ENCODE results near the gene GGA2. TPM values are rescaled to one million over a fixed set of nuclear protein-coding genes. Genes with fewer than 3 reads are reported as not detected.

GGA2 gene
- total RNA-seq, 4 donors from 2014 or later: 44.1 to 117 (median 53.4) TPM

DNA sequence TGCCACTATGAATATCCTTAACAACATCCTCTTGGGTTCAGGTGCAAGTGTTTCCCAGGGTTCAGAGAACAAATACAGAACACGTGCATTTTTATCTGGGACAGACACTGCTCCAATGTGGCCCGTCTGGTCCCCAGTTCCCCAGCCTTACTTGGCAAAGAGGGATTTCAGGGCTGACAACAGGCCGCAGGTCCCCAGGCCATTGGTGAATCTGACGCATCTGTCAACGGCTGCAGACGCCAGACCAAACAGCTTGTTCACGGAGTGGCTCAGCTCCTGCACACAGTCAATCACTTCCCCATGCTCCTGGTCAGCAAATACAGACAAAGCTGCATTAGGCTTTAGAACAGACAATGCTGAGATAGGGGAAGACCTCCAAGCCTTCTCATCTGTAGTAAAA lies 93.5 kb downstream of the GGA2 start:
- no peaks in the 10 kb centered on the region for H3K9me3 ChIP-seq
- no peak for DNase-seq (ENCODE audit: low spot score in 2 of 2)
- H3K27me3 ChIP-seq: no peaks in the 10 kb centered on the region
- no peak overlapping the region for H3K27ac ChIP-seq
- no peak overlapping the region for H3K4me3 ChIP-seq
- WGBS: 90% methylated on average over 7 of the region's 7 CpGs
- no peaks in the 10 kb centered on the region for H3K4me1 ChIP-seq
- H3K36me3 ChIP-seq: peaks cover 70% of the 10 kb centered on the region
- TF ChIP-seq POLR2AphosphoS5 (IDR thresholded peaks at IDR 0.05) (no peak), EP300 (IDR thresholded peaks at IDR 0.05) (no peak), POLR2A (IDR thresholded peaks at IDR 0.05) (no peak)
- TF ChIP-seq, protein P1, sequence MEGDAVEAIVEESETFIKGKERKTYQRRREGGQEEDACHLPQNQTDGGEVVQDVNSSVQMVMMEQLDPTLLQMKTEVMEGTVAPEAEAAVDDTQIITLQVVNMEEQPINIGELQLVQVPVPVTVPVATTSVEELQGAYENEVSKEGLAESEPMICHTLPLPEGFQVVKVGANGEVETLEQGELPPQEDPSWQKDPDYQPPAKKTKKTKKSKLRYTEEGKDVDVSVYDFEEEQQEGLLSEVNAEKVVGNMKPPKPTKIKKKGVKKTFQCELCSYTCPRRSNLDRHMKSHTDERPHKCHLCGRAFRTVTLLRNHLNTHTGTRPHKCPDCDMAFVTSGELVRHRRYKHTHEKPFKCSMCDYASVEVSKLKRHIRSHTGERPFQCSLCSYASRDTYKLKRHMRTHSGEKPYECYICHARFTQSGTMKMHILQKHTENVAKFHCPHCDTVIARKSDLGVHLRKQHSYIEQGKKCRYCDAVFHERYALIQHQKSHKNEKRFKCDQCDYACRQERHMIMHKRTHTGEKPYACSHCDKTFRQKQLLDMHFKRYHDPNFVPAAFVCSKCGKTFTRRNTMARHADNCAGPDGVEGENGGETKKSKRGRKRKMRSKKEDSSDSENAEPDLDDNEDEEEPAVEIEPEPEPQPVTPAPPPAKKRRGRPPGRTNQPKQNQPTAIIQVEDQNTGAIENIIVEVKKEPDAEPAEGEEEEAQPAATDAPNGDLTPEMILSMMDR (IDR thresholded peaks at IDR 0.05): no peak

DNA sequence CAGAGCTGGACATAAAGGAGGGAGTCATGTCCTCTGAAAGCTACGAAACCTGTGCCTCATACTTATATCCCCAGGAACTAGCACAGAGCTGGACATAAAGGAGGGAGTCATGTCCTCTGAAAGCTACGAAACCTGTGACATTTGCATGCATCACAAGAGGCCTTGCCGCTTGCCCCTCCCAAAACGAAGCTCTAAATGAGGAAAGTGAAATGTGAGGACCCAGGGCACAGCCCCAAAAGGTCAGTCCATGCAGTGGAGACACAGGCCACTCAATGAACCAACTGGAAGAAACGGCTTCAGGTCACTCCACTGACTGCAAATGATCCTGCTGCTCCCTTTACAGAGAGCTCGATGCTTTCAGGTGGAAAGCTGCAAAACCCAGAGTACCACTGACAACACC lies 95.6 kb downstream of the GGA2 start:
- DNase-seq (ENCODE audit: low spot score in 2 of 2): no peak
- 100% methylated on average over 5 of the region's 6 CpGs for WGBS
- H3K27ac ChIP-seq: no peak overlapping the region
- no peaks in the 10 kb centered on the region for H3K9me3 ChIP-seq
- no peak overlapping the region for H3K4me3 ChIP-seq
- no peaks in the 10 kb centered on the region for H3K4me1 ChIP-seq
- H3K36me3 ChIP-seq: peaks cover 90% of the 10 kb centered on the region
- TF ChIP-seq EP300 (IDR thresholded peaks at IDR 0.05): no peak
- no peak for TF ChIP-seq POLR2A (IDR thresholded peaks at IDR 0.05)
- TF ChIP-seq, protein P1 (IDR thresholded peaks at IDR 0.05): no peak
- no peak for TF ChIP-seq POLR2AphosphoS5 (IDR thresholded peaks at IDR 0.05)
- no peaks in the 10 kb centered on the region for H3K27me3 ChIP-seq

Other genes starting within 250 kb of the GGA2 start
- gene SCNN1B, start 208.2 kb downstream of the GGA2 start, total RNA-seq: 10 to 100 TPM; 36.8 to 73.6 (median 64.1) TPM
- gene COG7, start 57.3 kb downstream of the GGA2 start, total RNA-seq: 10 to 100 TPM; 16.3 to 73.7 (median 24.6) TPM
- 10 to 100 TPM; 24.1 to 37.2 (median 36.6) TPM for gene EARS2, start 46.9 kb upstream of the GGA2 start, total RNA-seq
- 10 to 100 TPM; 26.5 to 48.1 (median 39.4) TPM for gene UBFD1, start 47.2 kb upstream of the GGA2 start, total RNA-seq
- gene NDUFAB1, start 85.8 kb upstream of the GGA2 start, total RNA-seq: 10 to 100 TPM; 29.0 to 88.9 (median 73.4) TPM
- gene PALB2, start 130.8 kb upstream of the GGA2 start, total RNA-seq: 10 to 100 TPM; 11.8 to 16.8 (median 15.8) TPM
- 10 to 100 TPM; 45.8 to 52.0 (median 48.8) TPM for gene DCTN5, start 131.0 kb upstream of the GGA2 start, total RNA-seq
- 1 to 10 TPM; 4.6 to 8.3 (median 6.5) TPM for gene PLK1, start 168.4 kb upstream of the GGA2 start, total RNA-seq
- gene ERN2, start 202.7 kb upstream of the GGA2 start, total RNA-seq: 1 to 10 TPM in 1 of 4 donors, under 1 TPM in 3; 0.32 to 2.8 (median 0.79) TPM
- 100 to 1,000 TPM in 2 of 4 donors, 10 to 100 TPM in 2; 60.3 to 102 (median 99.6) TPM for gene CHP2, start 244.5 kb upstream of the GGA2 start, total RNA-seq

All from suprapubic skin (tissue), 4 donors.